GM12872 (cell line): Measurements from ENCODE around the gene ARMCX4.

Experiments
- CTCF ChIP-seq: IDR thresholded peaks from 3 replicates; pipeline ENCODE4 v1.5.1; 2011; ENCODE audit warnings: low read depth, mild to moderate bottlenecking, low read length, moderate library complexity; ENCODE audit not compliant: insufficient read depth

The ARMCX4 gene

GRCh38 chrX:101478366-101478765, 6.9 kb upstream of the ARMCX4 start:
- TF ChIP-seq CTCF = no peak

- TF ChIP-seq CTCF = no peak
Measured at GRCh38 chrX:101482296-101482695, 3.0 kb upstream of the ARMCX4 start.

GRCh38 chrX:101483705-101484104, 1.6 kb upstream of the ARMCX4 start:
- no peak for TF ChIP-seq CTCF

- no peak for TF ChIP-seq CTCF
Measured at GRCh38 chrX:101484135-101484534, 1.1 kb upstream of the ARMCX4 start.

- TF ChIP-seq CTCF = no peak
Measured at GRCh38 chrX:101488796-101489195, 3.5 kb downstream of the ARMCX4 start.

GRCh38 chrX:101491943-101492342, 6.7 kb downstream of the ARMCX4 start:
- no peak for TF ChIP-seq CTCF

GRCh38 chrX:101493225-101493624, 8.0 kb downstream of the ARMCX4 start:
- TF ChIP-seq CTCF = no peak

GRCh38 chrX:101507372-101507771, 22.1 kb downstream of the ARMCX4 start:
- no peak for TF ChIP-seq CTCF
